ENCODE data around the gene GPD1.
A peak's percentile ranks its signal among the peaks of the same experiment; 100 is the strongest.
"Not testable (repeated sequence)": the region's sequence is repeated elsewhere in the genome, so short reads cannot be mapped to it uniquely, and the experiment has no call there.

GPD1 gene

DNA sequence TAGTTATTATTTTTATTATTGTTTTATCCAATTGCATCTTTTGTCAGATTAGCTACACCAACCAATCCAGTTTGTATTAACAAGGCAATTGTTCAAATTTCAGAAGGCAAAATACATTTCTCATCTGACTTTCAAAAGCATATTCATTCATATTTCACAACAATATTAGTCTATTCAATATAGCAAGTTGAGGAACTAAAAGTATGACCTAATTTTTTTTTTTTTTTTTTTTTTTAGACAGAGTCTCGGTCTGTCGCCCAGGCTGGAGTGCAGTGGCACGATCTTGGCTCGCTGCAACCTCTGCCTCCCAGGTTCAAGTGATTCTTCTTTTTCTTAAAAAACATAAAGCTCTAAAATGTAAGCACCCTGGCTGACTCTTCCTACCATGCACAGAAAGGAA, 25.5 kb downstream of the GPD1 start:
- DNase-seq, result no peak

- DNase-seq, result peak; percentile 40
Measured at GRCh38 chr12:50132505-50133135, 28.8 kb downstream of the GPD1 start.

GRCh38 chr12:50142993-50143392, 39.2 kb downstream of the GPD1 start:
- DNase-seq, result no peak

GRCh38 chr12:50145439-50145838, 41.6 kb downstream of the GPD1 start:
- DNase-seq, result no peak

GRCh38 chr12:50147281-50147680, 43.5 kb downstream of the GPD1 start:
- DNase-seq, result no peak

DNA sequence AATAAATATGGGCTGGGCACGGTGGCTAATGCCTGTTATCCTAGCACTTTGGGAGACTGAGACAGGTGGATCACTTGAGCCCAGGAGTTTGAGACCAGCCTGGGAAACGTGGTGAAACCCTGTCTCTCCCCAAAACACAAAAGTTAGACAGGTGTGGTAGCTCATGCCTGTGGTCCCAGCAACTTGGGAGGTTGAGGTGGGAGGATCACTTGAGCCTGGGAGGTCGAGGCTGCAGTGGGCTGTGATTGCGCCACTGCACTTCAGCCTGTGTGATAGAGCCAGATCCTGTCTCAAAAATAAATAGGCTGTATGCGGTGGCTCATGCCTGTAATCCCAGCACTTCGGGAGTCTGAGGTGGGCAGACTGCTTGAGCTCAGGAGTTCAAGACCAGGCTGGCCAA, 44.2 kb downstream of the GPD1 start:
- DNase-seq, result not testable (repeated sequence)

- DNase-seq, result no peak
Measured at GRCh38 chr12:50149311-50149710, 45.5 kb downstream of the GPD1 start.

- no peak for DNase-seq
Measured at GRCh38 chr12:50151047-50151687, 47.4 kb downstream of the GPD1 start.

DNA sequence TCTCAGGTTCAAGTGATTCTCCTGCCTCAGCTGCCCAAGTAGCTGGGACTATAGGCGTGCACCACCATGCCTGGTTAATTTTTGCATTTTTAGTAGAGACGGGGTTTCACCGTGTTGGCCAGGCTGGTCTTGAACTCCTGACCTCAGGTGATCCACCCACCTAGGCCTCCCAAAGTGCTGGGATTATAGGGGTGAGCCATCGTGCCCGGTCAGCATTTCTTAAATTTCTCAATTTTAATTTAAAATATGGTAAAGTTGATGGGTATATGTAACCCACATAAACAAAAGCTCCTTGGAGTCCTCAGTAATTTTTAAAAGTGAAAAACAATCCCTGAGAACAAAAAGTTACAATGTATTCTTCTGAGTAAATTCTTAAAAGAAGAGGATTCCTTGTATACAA, 51.1 kb downstream of the GPD1 start:
- DNase-seq, result not testable (repeated sequence)

GRCh38 chr12:50156641-50157040, 52.8 kb downstream of the GPD1 start:
- DNase-seq, result no peak

- DNase-seq, result no peak
Measured at GRCh38 chr12:50157259-50157658, 53.5 kb downstream of the GPD1 start.

DNA sequence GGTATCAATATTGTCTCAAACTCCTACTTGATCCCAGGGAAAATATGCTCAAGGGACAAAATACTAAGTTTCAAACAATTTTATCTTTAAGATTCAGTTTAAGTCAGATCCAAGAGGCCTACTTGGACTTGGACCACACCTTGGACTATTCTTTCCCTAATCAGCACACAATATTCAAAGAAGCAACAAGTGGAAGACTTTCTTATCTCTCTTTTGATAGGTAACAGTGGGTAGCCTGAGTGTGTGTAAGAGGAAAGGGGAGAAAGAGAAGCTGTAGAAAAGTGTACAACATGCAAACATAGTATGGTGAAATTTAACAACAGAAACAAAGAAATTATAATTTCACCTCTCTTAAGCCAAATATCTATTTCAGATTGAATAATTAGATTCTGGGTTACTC, 56.8 kb downstream of the GPD1 start:
- DNase-seq, result no peak
